ENCODE measurements around the gene CALML3.

The CALML3 gene

DNA sequence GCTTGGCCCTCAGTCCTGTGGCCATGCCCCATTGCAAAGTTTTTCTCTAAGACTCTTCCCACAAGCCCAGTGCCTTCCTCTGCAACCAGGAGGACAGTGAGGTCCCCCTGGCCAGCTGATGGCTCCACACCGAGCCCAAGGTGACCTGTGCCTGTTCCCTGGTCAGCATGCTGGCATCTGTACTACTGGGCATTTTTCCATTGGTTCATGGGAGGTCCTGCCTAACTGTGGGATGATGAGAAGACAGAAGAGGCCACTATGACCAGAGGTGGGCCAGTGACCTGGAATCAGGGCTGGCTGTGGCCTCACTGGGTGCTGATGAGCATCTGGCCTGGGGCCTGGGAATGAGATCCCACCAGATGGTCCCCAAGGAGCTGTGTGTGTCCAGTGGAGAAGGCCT, 20.2 kb downstream of the CALML3 start:
- DNase-seq = no peak

DNA sequence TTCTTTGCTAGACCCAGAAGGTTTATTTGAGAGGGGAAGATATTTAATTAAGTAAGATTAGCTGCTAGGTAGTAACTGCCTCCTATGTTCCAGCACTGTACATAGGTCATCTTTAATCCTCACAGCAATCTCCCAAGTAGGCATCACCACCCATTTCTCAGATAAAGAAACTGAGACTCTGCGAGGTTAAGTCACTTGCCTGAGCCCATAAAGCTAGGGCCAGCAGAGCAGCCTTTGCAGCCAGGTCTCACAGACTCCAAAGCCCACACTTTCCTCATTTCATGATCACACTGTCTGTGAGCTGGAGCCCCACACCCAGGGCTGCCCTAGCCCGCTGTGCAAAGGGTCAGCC, 20.6 kb downstream of the CALML3 start:
- DNase-seq = no peak

DNA sequence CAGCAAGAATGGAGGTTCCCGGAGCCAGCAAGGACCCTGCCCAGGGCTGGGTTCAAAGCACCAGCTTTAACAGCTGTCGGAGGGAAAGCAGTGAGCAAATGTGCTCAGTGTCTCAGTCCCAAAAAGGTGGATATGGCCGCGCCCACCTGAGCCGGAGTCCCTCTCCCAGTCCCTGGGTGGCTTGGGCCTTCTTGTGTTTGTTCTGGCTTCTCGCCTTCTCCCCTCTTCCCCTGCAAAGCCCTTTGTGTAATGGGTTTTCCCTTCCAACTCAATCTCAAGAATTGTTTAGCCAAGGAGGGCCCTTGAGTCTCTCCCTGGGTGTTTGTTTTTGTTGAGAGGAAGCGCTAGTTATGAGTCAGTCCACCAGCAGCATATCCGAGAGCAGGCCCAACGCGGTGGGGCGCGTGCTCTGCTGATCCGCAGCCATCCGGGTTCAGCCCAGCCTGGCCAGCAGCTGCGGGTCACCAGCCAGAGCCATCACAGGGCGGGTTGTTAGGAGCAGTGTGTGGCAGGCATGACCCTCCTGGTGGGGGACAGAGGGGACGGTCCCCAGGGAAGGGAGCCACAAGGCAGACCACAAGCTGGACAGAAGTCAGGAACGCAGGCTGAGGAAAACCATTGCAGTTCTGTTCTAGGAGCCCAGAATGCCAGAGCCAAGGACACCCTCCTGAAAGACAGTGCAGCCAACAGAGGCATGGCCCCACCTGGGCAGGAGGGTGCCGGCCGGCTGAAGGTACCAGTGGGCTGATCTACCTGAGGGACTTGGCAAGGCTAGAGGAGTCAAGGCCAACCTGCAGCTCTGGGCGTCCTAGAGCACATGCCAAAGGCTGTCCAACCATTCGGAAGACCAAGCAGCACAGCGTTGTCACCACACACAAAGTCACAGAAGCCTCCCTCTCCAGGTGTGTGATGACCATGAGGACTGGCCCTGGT, 21.3 kb downstream of the CALML3 start:
- DNase-seq = peak; percentile 15

DNA sequence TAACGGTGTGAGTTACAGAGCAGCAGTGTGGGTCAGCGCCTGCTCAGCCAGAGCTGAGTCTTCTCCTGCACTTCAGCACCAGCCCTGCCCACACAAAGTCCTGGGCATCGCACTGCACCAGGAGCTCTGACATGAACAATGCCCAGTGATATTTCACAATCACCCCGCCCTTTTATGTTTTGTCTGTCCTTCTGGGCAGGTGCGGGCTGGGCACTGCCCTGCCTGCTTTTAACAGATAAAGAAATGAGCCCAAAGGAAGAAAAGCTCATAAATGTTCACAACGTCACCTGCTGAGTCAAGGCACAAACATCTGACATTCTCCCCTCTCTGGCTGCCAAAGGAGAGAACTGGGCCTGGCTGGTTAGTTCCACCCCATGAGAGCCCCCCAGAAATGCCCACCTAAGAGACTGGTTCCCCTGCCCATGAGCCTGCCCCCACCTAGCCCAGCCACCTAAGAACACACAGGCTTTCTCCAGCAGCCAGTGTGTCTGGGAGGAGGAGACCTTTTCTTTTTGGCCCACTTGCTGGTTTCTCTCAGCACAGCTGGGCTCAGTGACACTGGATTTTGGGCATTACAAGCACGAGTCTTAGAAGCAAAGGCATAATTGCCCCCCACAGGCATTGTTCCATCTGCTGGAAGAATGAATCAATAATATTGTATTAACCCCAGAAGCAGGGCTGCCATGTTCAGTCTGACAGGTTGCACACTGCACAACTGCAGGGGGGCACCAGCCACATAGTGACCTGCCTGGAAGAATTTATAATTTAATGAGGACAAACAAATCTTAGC, 22.3 kb downstream of the CALML3 start:
- peak; percentile 50 for DNase-seq

DNA sequence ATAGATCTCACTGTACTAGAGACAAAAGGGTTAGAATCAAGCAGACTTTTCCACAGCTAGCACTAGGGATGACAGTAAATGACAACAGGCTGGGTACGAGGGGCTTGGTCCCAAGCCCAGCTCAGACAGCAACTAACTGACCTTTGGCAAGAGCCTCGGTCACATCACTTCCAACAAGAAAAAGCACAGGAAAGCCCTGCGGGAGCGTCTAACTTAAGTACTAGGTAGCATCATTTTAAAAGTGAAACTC, 22.8 kb downstream of the CALML3 start:
- DNase-seq = no peak

DNA sequence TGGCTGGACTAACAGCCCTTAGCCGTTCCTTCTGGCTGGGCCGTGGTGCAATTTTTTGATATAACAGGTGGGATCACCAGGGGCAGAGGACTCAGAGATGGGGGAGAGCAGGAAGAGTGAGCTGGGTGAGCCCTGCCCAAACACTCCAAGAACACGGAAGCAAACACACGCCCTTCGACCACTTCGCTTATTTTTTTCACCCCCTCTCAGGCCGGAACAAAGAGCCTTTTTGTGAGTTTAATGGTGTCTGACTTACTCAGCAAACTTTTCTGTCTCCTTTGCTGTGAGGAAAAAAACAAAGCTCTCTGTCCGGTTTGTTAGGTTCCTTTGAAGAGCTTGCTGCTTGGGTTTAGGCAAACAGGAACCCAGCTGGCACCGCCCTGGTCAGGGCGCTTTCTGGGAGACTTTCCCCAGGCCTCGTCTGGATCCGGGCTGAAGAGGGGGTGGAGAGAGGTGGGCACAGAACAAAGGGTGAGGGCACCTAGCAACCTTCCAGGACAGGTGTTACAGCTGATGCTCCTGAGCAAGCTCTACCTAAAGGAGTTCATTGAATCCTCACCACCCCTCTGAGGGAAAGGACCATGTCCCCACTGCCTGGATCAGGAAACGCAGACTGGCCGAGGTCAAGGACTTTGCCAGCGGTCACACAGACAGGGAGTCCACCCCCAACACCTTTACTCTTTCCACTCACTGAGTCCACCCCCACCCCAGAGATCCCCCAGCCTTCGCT, 23.3 kb downstream of the CALML3 start:
- peak; percentile 40 for DNase-seq

DNA sequence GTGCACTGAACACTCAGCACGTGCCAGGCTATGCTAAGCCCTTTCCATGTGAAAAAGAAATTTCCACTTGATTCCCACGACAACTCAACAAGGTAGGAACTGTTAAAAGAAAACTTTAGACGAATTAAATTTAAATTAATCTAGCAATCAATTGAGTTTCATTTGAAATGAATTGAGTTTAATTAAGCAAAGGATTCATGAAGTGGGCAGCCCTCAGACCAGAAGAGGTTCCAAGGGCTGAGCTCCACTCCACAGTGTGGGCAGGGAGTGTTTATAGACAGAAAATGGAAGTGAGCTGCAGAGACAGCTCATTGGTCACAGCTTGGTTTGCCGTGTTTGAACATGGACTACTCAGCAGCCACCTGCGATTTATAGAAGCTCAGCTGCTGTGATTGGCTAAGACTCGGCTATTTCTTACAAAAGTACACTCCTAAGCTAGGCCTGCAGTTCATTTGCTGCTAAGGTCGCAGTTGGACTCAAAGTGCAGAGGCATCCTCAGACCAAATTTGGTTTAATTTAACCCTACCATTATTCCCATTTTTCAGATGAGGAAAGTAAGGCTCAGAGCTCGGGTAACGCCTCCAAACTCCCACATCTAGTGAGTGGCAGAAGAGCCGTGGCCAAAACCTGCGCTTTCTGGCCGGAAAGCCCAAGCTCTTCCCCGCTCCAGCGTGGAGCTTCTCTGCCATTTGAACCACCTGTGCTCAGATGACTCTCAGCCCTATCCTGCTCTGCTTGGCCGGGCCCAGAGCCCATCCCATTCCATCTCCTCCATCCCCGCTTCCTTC, 24.9 kb downstream of the CALML3 start:
- DNase-seq = no peak

DNA sequence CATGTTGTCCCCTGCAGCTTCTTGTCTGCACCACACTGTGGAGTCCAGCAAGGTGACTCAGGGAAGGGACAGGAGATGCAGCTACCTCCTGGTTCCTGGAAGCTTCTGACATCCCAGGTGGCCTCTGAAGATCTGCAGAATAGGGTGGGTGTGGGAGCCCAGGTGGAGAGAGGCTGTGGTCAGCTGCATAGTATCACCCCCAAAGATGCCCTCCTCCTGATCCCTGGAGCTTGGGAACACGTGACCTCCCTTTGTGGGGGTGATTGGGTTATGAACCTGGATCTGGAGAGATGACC, 25.4 kb downstream of the CALML3 start:
- no peak for DNase-seq

DNA sequence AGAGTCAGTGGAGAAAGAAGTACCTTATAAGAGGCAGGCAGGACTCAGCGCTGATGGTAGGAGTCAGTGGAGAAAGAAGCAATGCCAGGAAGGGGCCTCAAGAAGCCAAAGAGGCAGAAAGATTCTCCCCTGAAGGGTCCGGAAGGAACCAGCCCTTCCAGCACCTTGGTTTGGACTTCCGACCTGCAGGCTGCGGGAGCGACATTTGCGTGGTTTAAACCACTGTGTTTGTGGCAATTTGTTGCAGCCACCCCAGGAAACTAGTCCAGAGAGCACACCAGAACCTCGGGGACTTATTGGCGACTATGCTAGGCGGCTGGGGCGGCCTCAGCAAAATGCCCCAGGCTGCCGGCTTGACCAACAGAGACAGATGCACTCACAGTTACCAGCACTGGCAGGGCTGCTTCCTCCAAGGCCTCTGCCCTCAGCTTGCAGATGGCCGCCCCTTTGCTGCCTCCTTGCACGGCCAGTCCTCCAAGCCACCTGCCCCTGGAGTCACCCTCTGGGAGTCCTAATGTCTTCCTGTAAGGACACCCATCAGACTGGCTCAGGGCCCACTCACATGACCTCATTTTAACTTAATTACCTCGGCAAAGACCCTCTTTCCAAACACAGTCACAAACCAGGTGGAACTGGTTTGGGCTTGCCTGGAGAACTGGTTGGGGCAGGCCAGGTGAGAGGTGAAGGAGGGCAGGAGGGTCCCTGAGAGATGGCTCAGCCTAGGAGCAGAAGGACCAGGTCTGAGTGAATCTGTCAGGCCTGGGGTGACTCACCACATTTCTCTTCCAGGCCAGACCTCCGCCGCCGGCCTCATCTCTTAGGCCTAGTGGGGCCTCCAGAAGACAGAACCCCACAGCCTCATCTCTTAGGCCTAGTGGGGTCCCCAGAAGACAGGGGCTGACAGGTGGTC, 26.1 kb downstream of the CALML3 start:
- no peak for DNase-seq

DNA sequence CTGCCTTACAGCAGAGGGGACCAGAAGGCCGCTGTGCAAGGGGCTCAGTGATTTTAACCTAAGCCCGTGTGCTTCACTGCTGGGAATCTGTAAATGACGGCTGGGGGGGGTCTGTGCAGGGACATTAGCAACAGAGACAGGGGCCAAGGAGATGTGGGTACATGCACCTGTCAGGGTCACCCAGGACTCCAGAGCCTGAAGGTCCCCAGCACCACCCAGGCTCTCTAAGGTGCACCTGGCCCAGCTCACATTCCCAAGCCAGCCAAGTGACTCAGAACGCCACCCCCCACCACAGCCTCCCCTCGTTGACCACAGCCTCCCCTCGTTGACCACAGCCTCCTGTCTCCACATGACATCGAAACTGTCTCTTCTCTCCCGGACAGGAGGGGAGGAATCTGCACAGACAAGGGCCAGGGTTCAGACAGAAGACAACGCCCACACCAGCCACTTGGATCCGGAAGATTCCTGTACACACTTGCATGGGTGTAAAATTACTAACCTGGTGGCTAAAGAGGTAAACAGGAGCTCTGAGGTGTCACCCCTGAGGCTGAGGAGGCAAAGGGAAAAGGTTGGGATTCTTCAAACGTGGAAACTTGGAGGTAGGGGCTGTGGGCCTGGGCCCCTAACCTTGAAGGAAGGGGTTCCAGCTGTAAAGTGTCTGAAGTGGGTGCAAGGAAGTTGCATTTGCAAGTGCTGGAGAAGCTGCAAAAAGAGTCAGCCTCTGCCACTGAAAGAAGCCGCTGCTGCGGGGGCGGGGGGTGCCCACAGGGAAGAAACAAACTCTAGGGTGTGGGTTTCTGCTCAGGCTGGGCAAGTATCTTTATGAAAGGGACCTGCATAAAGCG, 27.0 kb downstream of the CALML3 start:
- no peak for DNase-seq

DNA sequence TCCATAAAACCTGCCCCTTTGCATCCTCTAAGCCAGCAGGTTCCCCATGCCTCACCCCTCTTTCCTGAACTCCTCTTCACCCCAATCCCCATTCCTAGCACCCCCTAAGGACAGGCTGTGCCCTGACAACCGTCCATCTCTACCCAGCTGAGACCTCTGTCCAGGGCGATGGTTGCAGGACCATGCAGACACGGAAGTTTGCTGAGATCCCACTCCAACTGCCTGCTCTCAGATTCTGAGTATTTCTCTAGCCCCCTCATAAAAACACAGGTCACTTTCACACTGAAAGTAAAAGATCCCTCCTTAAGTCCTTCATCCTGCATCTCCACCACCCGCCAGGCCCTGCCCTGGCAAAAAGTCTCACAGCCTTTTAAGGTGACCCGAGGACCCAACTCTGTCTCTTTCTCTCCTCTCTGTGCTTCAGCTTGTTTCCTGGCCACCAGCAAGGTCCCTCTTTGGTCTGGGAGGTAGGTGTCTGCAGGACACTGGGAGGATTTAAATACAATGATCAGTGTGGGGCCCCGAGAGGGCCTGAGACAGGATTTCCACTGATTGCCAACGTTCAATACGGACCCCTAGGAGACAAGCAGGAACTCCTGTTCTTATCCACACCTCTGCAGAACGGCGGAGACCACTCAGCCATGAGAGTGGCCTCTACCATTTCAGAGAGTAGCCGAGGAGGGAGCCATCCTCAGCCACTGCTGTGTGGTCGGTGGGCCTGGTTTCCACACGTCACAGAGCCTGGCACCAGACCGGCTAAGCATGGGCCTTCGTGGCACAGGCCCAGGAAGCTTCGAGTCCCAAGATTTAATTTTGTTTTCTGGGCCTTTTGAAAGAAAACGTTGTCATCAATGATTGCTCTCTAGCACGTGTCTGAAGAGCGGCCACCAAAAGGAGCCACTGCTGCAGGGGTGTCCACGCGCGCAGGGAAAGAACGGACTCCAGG, 27.9 kb downstream of the CALML3 start:
- DNase-seq = no peak

DNA sequence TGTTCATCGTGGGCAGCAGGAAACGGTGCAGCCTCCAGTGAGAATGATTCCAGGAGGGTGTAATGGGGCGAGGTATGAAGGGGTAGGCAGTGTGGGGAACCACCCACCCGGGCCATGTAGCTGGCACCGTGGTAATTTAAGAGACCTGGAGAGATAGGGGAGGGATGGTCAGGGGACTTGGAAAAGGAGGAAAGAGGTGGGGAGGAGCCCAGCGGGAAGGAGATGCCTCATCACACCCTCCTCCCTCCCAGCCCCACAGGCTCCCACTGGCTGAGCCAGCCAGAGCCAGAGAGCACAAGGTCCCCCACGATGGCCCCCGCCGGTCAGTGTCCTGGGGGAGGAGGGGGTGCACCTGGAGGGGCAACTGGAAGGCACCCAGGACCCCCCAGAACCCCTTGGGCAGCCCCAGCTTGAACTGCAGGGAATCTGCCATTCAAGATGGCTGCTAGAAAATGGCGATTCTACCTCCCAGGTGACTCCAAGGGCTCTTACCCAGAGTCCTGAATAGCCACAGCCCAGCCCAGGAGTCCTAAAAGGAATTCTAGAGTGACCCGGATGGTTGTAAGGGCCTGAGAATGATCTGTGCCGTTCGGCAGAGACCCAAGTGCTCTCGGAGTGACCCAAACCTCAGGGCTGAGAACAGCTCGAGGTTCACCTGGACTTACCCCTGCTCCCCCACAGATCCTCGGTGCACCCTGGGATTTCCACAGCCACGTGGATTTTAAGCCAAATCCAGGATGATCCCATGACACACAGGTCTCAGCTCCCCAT, 28.8 kb downstream of the CALML3 start:
- no peak for DNase-seq

DNA sequence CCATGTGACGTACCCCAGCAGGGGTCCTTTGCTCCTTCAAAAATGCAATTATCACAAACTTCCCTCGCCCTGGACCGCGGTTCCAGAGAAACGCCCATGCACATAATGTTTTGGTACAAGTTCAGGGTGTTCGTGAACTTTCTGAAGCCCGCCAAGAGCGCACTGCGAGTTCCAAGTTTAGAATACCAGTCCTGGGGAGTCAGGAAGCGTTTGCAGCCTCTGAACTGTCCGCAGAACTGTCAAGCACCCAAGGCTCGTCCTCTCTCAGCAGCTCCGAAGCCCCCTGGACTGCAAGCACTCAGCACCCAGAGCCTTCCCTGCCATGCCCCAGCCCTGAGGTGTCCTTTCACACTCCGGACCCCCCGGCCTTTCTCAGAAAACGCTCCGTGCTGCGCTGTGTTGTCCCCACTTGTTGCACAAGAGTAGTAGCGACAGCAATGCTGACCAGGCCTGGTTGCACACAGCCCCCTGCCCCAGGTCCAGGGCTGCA, 30.3 kb downstream of the CALML3 start:
- no peak for DNase-seq

DNA sequence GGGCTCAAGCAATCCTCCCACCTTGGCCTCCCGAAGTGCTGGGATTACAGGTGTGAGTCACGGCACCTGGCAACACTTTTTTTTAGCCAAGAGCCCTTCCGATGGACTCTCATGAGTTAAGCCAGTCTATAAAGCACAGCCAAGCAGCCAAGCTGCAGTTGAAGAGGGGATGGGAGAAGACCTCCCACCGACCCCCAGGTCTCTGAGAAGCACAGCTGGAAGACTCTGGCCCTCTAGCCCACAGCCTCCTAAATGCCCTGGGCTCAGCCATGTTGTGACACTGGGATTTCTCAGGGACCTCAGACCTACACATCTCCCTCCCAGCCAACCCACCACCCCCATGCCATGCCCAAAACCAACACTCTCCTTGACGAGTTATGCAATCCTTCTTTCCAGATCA, 31.1 kb downstream of the CALML3 start:
- DNase-seq = no peak

DNA sequence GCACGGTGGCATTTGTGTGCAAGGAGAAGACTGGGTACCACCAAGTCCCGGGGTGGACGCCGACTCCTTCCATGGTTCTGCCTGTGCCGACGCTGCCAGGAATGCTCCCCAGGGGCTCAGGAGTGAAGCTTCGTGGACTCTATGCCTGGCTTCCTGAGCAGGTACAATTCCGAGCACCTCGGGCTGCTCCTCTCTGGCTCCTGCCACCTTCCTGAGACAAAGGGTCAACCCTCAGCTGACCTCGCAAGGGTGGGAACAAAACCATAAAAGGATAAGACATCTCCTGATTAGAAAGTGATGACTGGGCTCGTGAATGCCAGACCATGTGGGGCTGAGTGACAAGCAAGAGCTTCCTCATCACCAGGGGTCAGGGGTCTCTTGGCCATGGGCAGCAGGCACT, 31.8 kb downstream of the CALML3 start:
- DNase-seq = no peak

DNA sequence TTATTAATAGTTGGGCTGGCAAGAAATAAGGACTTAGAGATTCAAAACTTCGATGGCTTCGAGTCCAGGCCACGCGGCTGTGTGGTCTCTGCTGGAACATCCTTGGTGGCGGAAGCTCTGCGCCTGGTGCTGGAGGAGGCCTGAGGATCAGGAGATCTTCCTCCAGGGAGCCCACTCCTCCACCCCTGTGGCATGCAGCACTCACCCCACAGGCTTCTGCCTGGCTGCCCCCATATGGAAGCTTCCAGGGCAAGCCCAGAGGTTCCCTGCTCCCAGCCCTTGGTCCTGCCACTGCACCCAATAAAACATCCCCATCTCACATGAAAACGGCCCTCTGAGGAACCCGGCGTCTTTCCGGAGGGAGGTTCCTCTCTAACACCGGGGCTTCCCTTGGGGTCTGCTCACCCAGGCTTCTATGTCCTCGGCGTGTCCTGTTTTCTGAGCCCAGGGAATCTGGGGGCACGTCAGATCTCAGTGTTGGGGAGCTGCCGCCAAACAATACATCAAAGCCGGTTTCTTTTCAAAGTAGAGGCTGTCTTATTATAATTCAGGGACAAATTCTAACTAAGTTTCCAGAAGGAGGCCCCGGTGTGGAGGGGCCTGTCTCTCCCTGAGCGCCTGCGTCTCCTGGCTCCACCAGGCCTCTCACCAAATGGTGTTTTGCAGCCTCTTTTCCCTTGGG, 32.4 kb downstream of the CALML3 start:
- no peak for DNase-seq

DNA sequence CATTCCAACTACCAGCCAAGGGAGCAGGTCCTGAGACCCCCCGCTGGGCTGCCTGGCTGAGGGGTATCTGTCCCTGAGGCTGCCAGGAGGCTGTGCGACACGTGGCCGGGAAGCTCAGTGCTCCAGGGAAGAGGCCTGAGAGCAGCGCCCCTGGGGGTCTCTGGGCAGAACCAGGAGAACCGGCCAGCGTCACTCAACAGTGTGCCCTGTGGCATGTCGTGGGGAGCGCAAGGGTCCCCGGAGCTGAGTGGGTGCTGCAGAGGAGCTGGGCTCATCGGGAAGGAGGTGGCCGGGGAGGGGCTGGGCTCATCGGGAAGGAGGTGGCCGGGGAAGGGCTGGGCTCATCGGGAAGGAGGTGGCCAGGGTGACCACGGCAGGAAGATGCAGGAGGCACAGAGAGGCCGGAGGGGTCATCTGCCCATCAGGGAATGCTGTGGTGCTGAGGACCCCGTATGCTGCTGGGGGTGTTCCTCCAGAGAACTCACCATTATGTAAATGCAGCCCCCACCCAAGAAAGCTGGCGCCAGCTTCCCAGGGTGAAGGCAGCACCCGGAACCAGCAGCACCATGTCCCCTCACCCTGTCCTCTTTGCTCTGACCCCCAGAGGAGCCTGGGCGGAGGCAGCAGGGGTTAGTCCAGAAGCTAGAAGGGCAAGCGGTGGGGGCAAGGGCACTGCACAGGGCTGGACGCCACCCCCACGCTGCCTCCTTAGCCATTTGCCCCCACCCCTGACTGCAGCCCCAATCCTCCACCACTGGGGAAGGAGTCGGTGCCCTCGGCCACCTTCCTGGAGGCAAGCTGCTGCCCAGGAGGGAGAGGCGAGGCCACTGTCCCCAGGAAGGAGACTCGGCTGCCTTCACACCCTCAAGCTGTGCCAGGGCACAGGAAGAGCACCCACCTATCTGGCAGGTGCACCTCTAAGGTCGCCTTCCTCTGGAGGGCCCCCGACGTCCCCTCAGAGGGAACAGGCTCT, 33.3 kb downstream of the CALML3 start:
- DNase-seq = no peak

Measured in DMS153 (cell line).